Stomach (tissue), 9 donors: ENCODE measurements around the gene ZNF785. TPM values are rescaled to one million over a fixed set of nuclear protein-coding genes. Genes with fewer than 3 reads are reported as not detected.

ENCODE experiments used
- DNase-seq, 2 donors: peaks; one replicate each; pipeline versions ENCODE4 v3.0.0 to v3.0.0-alpha.2; 2013 to 2019
- H3K27ac ChIP-seq, 5 donors: fragments of 200-600 bp in 4 of 5; sonication (generic) in 4 of 5; one replicate each; pipeline ENCODE4 v1.5.1; 2013 to 2019; ENCODE audit warnings: mild to moderate bottlenecking in 1 of 5, moderate library complexity in 1 of 5
- H3K27me3 ChIP-seq, 3 donors: fragments of 200-600 bp; sonication (generic); one replicate each; pipeline ENCODE4 v1.5.1; 2017 to 2019; ENCODE audit warnings: mixed run types in 1 of 3
- H3K36me3 ChIP-seq, 4 donors: fragments of 200-600 bp; sonication (generic); 1 replicate in 3 of 4; 2 replicates in 1 of 4; pipeline ENCODE4 v1.5.1; 2016 to 2019
- H3K4me1 ChIP-seq, 4 donors: fragments of 200-600 bp; sonication (generic); one replicate each; pipeline ENCODE4 v1.5.1; 2016 to 2019
- H3K4me3 ChIP-seq, 4 donors: fragments of 200-600 bp; sonication (generic) in 3 of 4; one replicate each; pipeline ENCODE4 v1.5.1; 2016 to 2019; ENCODE audit warnings: mild to moderate bottlenecking in 1 of 4
- H3K9me3 ChIP-seq, 4 donors: fragments of 200-600 bp; sonication (generic); one replicate each; pipeline ENCODE4 v1.5.1; 2016 to 2019
- CTCF ChIP-seq, 7 experiments: fragments of 450-650 bp in 4 of 7; fragments of 200-600 bp in 3 of 7; sonication (generic) in 3 of 7; IDR thresholded peaks; one replicate each; pipeline ENCODE4 v1.5.1; 2016 to 2019; ENCODE audit warnings: antibody characterized with exemption in 7 of 7, control low read depth in 2 of 7, mild to moderate bottlenecking in 1 of 7
- EP300 ChIP-seq: sonication (generic); formaldehyde crosslinking; IDR thresholded peaks from one replicate; pipeline ENCODE4 v1.6.1; 2017; ENCODE audit warnings: antibody characterized with exemption
- POLR2A ChIP-seq, 4 donors: fragments of 450-650 bp; IDR thresholded peaks; one replicate each; pipeline ENCODE4 v1.6.1; 2016; ENCODE audit warnings: antibody characterized with exemption in 4 of 4, control low read depth in 2 of 4, mild to moderate bottlenecking in 1 of 4, moderate library complexity in 1 of 4
- POLR2AphosphoS5 ChIP-seq, 3 donors: sonication (generic); formaldehyde crosslinking; IDR thresholded peaks; one replicate each; pipeline ENCODE4 v1.6.1; 2016; ENCODE audit warnings: antibody characterized with exemption in 3 of 3
- WGBS, 5 donors: extraction: QIAGEN DNeasy Blood & Tissue Kit in 3 of 5; methylation state at CpG; one replicate each; pipeline versions ENCODE4 v1.1.5 to v1.1.7; 2013 to 2018; 5-methylcytosine and 5-hydroxymethylcytosine counted together
- intact Hi-C: fragments of 100-400 bp; cut with DNase I; formaldehyde crosslinking; loops from one replicate; pipeline ENCODE4 v1.15.1; 2023; ENCODE audit warnings: low total_unique reads
- polyA plus RNA-seq, 3 donors: library from polyadenylated mRNA; stranded (reverse); fragments of 200-250 nt; gene quantifications; one replicate each; pipeline ENCODE4 v1.2.3, GENCODE V29; 2013
- total RNA-seq, 5 donors: library from RNA; depleted of rRNA; stranded (reverse); fragments of >200 nt; gene quantifications; one replicate each; pipeline versions ENCODE4 v1.1.0 to v1.2.3, GENCODE V29; 2014 to 2016
- donor health status: healthy with polysubstance abuse.
- donor health status: Bipolar disorder and iron deficiency.
- donor health status: healthy.

Gene ZNF785
- total and polyA plus RNA-seq, 8 donors = 3.8 to 49.0 (median 8.4) TPM

- H3K27ac ChIP-seq = no peak overlapping the region
- no peaks in the 10 kb centered on the region for H3K27me3 ChIP-seq
- TF ChIP-seq POLR2AphosphoS5 (IDR thresholded peaks at IDR 0.05) = no peak
- no peak for TF ChIP-seq CTCF (IDR thresholded peaks at IDR 0.05)
- TF ChIP-seq EP300 = no peak
- no peak for TF ChIP-seq POLR2A (IDR thresholded peaks at IDR 0.05)
- peaks cover 0 to 5% (median 3%) of the 10 kb centered on the region in 4 donors for H3K36me3 ChIP-seq
- intact Hi-C loops = no loop called here
- no peak for DNase-seq
- peaks cover 13 to 30% (median 22%) of the 10 kb centered on the region in 4 donors for H3K4me1 ChIP-seq
- H3K4me3 ChIP-seq = no peak overlapping the region
- 81 to 99% (median 93%) methylated on average over 2 of the region's 2 CpGs for WGBS, 5 donors
- H3K9me3 ChIP-seq = no peaks in the 10 kb centered on the region
Observed at GRCh38 chr16:30588651-30589050, 3.2 kb upstream of the ZNF785 start.

GRCh38 chr16:30585022-30585399 is 486 bp downstream of the ZNF785 start:
- intact Hi-C loops = no loop called here
- Histone ChIP-seq H3K36me3 (peaks cover 15 to 34% (median 33%) of the 10 kb centered on the region in 4 donors), H3K4me3 (peak overlapping the region; percentile 67 to 83 (median 72)), H3K27ac (peak overlapping the region; percentile 80 to 93 (median 91)), H3K27me3 (no peaks in the 10 kb centered on the region), H3K4me1 (peaks cover 17 to 56% (median 41%) of the 10 kb centered on the region in 4 donors), H3K9me3 (no peaks in the 10 kb centered on the region)
- WGBS, 5 donors = 0 to 3% (median 2%) methylated on average over 9 to 23 of the region's 23 CpGs
- DNase-seq = no peak
- no peak for TF ChIP-seq POLR2A (IDR thresholded peaks at IDR 0.05)

GRCh38 chr16:30582611-30583340 is 2.7 kb downstream of the ZNF785 start:
- TF ChIP-seq POLR2A (IDR thresholded peaks at IDR 0.05) (no peak), POLR2AphosphoS5 (IDR thresholded peaks at IDR 0.05) (no peak), CTCF (IDR thresholded peaks at IDR 0.05) (no peak), EP300 (no peak)
- Histone ChIP-seq H3K4me1 (peaks cover 17 to 56% (median 41%) of the 10 kb centered on the region in 4 donors), H3K4me3 (no peak overlapping the region), H3K9me3 (no peaks in the 10 kb centered on the region), H3K27me3 (no peaks in the 10 kb centered on the region), H3K27ac (no peak overlapping the region), H3K36me3 (peaks cover 15 to 55% (median 55%) of the 10 kb centered on the region in 4 donors)
- intact Hi-C loops = no loop called here
- no peak for DNase-seq
- WGBS, 5 donors = 94 to 97% (median 95%) methylated on average over 43 to 48 of the region's 48 CpGs

GRCh38 chr16:30581457-30581856 is 4.0 kb downstream of the ZNF785 start:
- peaks cover 18 to 66% (median 61%) of the 10 kb centered on the region in 4 donors for H3K36me3 ChIP-seq

More at GRCh38 chr16:30581457-30581856, 4.0 kb downstream of the ZNF785 start:
- intact Hi-C loops = no loop called here
- TF ChIP-seq POLR2AphosphoS5 (IDR thresholded peaks at IDR 0.05) (no peak), EP300 (no peak), POLR2A (IDR thresholded peaks at IDR 0.05) (no peak), CTCF (IDR thresholded peaks at IDR 0.05) (no peak)
- Histone ChIP-seq H3K4me1 (peaks cover 17 to 50% (median 37%) of the 10 kb centered on the region in 4 donors), H3K27me3 (no peaks in the 10 kb centered on the region), H3K9me3 (no peaks in the 10 kb centered on the region), H3K4me3 (no peak overlapping the region), H3K27ac (no peak overlapping the region)
- no peak for DNase-seq
- 73 to 78% (median 77%) methylated on average over 7 of the region's 7 CpGs for WGBS, 5 donors
